Esophagus muscularis mucosa (tissue), 4 donors: Measurements from ENCODE around the gene BCL3. TPM values are rescaled to one million over a fixed set of nuclear protein-coding genes. Genes with fewer than 3 reads are reported as not detected.

Experiments
- DNase-seq: peaks from one replicate; pipeline ENCODE4 v3.0.0-alpha.2; 2017; ENCODE audit errors: extremely low spot score
- H3K27ac ChIP-seq, 4 donors: fragments of 200-600 bp; sonication (generic); replicated peaks in 1 of 4; 1 replicate in 3 of 4; 2 replicates in 1 of 4; pipeline ENCODE4 v1.5.1; 2016 to 2019; ENCODE audit warnings: mild to moderate bottlenecking in 1 of 4
- H3K27me3 ChIP-seq, 4 donors: fragments of 200-600 bp; sonication (generic); one replicate each; pipeline versions ENCODE4 v1.5.1 to v1.6.0; 2016 to 2019
- H3K36me3 ChIP-seq, 4 donors: fragments of 200-600 bp; sonication (generic); one replicate each; pipeline ENCODE4 v1.5.1; 2016 to 2019
- H3K4me1 ChIP-seq, 4 donors: fragments of 200-600 bp; sonication (generic); one replicate each; pipeline ENCODE4 v1.5.1; 2016 to 2019
- H3K4me3 ChIP-seq, 4 donors: fragments of 200-600 bp; sonication (generic); 1 replicate in 2 of 4; 2 replicates in 2 of 4; pipeline ENCODE4 v1.5.1; 2016 to 2019; ENCODE audit warnings: mild to moderate bottlenecking in 4 of 4, moderate library complexity in 1 of 4
- H3K9me3 ChIP-seq, 4 donors: fragments of 200-600 bp; sonication (generic); 1 replicate in 3 of 4; 2 replicates in 1 of 4; pipeline ENCODE4 v1.5.1; 2016 to 2019
- EP300 ChIP-seq: sonication (generic); formaldehyde crosslinking; IDR thresholded peaks from one replicate; pipeline ENCODE4 v1.6.1; 2017; ENCODE audit warnings: antibody characterized with exemption
- POLR2A ChIP-seq: fragments of 450-650 bp; IDR thresholded peaks from one replicate; pipeline ENCODE4 v1.6.1; 2017; ENCODE audit warnings: antibody characterized with exemption, moderate library complexity, mild to moderate bottlenecking, low read depth
- POLR2AphosphoS5 ChIP-seq, 2 donors: sonication (generic); formaldehyde crosslinking; IDR thresholded peaks; one replicate each; pipeline ENCODE4 v1.6.1; 2017; ENCODE audit warnings: antibody characterized with exemption in 2 of 2
- WGBS: methylation state at CpG from one replicate; pipeline ENCODE4 v1.1.5; 2018; 5-methylcytosine and 5-hydroxymethylcytosine counted together
- intact Hi-C: fragments of 100-400 bp; cut with DNase I; formaldehyde crosslinking; loops from one replicate; pipeline ENCODE4 v1.15.1; 2023
- total RNA-seq, 4 donors: library from RNA; depleted of rRNA; stranded (reverse); fragments of >200 nt; gene quantifications; one replicate each; pipeline versions ENCODE4 v1.1.0 to v1.2.1, GENCODE V29; 2016
- TF ChIP-seq, protein P1 (sequence below), 3 experiments: fragments of 200-600 bp in 2 of 3; fragments of 450-650 bp in 1 of 3; sonication (generic) in 2 of 3; IDR thresholded peaks; one replicate each; pipeline ENCODE4 v1.5.1; 2017 to 2019; ENCODE audit warnings: antibody characterized with exemption in 3 of 3, mild to moderate bottlenecking in 2 of 3, moderate library complexity in 1 of 3

The BCL3 gene
- total RNA-seq, 4 donors from 2014 or later: 10.0 to 147 (median 20.2) TPM

GRCh38 chr19:44703336-44704078 is 45.0 kb upstream of the BCL3 start:
- TF ChIP-seq EP300 (no peak), POLR2A (no peak), POLR2AphosphoS5 (IDR thresholded peaks at IDR 0.05) (no peak)
- TF ChIP-seq, protein P1, sequence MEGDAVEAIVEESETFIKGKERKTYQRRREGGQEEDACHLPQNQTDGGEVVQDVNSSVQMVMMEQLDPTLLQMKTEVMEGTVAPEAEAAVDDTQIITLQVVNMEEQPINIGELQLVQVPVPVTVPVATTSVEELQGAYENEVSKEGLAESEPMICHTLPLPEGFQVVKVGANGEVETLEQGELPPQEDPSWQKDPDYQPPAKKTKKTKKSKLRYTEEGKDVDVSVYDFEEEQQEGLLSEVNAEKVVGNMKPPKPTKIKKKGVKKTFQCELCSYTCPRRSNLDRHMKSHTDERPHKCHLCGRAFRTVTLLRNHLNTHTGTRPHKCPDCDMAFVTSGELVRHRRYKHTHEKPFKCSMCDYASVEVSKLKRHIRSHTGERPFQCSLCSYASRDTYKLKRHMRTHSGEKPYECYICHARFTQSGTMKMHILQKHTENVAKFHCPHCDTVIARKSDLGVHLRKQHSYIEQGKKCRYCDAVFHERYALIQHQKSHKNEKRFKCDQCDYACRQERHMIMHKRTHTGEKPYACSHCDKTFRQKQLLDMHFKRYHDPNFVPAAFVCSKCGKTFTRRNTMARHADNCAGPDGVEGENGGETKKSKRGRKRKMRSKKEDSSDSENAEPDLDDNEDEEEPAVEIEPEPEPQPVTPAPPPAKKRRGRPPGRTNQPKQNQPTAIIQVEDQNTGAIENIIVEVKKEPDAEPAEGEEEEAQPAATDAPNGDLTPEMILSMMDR (IDR thresholded peaks at IDR 0.05): no peak
- Histone ChIP-seq H3K4me3 (no peak overlapping the region), H3K27me3 (peaks cover 0 to 7% (median 0%) of the 10 kb centered on the region in 4 donors), H3K36me3 (no peaks in the 10 kb centered on the region), H3K27ac (no peak overlapping the region), H3K4me1 (no peaks in the 10 kb centered on the region), H3K9me3 (no peaks in the 10 kb centered on the region)
- intact Hi-C loops: no loop called here
- no peak for DNase-seq
- 89% methylated on average over 7 of the region's 28 CpGs for WGBS

GRCh38 chr19:44704982-44705381 is 43.5 kb upstream of the BCL3 start:
- H3K27me3 ChIP-seq: no peaks in the 10 kb centered on the region
- H3K27ac ChIP-seq: no peak overlapping the region
- intact Hi-C loops: no loop called here
- no peaks in the 10 kb centered on the region for H3K36me3 ChIP-seq
- H3K9me3 ChIP-seq: no peaks in the 10 kb centered on the region
- TF ChIP-seq EP300 (no peak), POLR2AphosphoS5 (IDR thresholded peaks at IDR 0.05) (no peak), POLR2A (no peak)
- TF ChIP-seq, protein P1 (IDR thresholded peaks at IDR 0.05): no peak
- 100% methylated on average over 1 of the region's 1 CpG for WGBS
- no peak for DNase-seq
- H3K4me1 ChIP-seq: no peaks in the 10 kb centered on the region
- no peak overlapping the region for H3K4me3 ChIP-seq

- no peaks in the 10 kb centered on the region for H3K27me3 ChIP-seq
- H3K4me1 ChIP-seq: no peaks in the 10 kb centered on the region
- intact Hi-C loops: no loop called here
These were observed 43.0 kb upstream of the BCL3 start for GRCh38 chr19:44705502-44706010.

DNA sequence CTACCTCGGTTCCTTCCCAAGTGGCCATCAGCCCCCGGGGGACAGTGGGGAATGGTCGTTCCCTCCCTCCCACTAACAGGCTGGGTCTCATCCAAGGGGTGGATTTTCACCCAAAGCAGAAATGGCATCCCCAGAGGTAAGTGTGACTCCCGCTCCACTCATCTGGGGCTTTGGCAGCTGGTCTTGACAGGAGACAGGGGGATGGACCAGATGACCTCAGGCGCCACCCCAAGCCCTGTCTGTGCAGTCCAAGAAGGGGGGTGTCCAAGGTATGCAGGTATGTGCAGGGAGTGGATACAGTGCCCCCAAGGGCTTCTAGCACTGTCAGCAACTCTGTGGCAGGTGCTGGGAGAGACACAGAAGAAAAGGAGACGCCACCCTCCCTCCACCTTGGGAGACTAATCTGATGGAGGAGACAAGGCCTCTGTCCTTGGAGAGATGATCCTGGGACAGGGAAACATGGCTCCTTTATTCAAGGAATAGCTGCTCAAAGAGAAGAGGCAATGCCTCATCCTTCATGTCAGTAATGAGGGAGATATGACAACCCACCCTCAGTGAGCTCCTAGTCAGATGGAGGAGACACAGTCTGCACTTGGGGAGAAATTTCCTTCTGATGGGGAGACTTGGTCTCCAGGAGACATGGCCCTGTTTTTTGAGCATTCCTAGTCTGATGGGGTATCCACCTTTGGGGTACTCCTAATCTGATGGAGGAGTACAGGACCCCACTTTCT is 41.8 kb upstream of the BCL3 start:
- Histone ChIP-seq H3K27me3 (no peaks in the 10 kb centered on the region), H3K4me3 (no peak overlapping the region), H3K36me3 (no peaks in the 10 kb centered on the region), H3K4me1 (no peaks in the 10 kb centered on the region), H3K9me3 (no peaks in the 10 kb centered on the region), H3K27ac (no peak overlapping the region)
- 85% methylated on average over 3 of the region's 6 CpGs for WGBS
- TF ChIP-seq EP300 (no peak), POLR2AphosphoS5 (IDR thresholded peaks at IDR 0.05) (no peak)
- TF ChIP-seq, protein P1 (IDR thresholded peaks at IDR 0.05): no peak
- intact Hi-C loops: no loop called here
- DNase-seq: no peak

More at GRCh38 chr19:44705502-44706010, 43.0 kb upstream of the BCL3 start:
- no peak overlapping the region for H3K4me3 ChIP-seq
- no peak overlapping the region for H3K27ac ChIP-seq
- TF ChIP-seq POLR2A (no peak), EP300 (no peak), POLR2AphosphoS5 (IDR thresholded peaks at IDR 0.05) (no peak)
- TF ChIP-seq, protein P1 (IDR thresholded peaks at IDR 0.05): no peak
- no peak for DNase-seq
- H3K9me3 ChIP-seq: no peaks in the 10 kb centered on the region
- H3K36me3 ChIP-seq: no peaks in the 10 kb centered on the region
- WGBS: 92% methylated on average over 11 of the region's 12 CpGs
